Gastrocnemius medialis (tissue), 4 donors: ENCODE measurements around the gene SAT1. TPM values are rescaled to one million over a fixed set of nuclear protein-coding genes. Genes with fewer than 3 reads are reported as not detected.

Experiments
- ATAC-seq, 2 donors: fragments of 150-250 bp; one replicate each; pipeline ENCODE4 v1.9.1; 2016
- DNase-seq, 2 donors: peaks; one replicate each; pipeline ENCODE4 v3.0.0-alpha.2; 2019
- H3K27ac ChIP-seq, 4 donors: fragments of 200-600 bp; sonication (generic); 1 replicate in 1 of 4; 2 replicates in 3 of 4; pipeline ENCODE4 v1.5.1; 2016 to 2018; ENCODE audit warnings: mild to moderate bottlenecking in 2 of 4, moderate library complexity in 1 of 4
- H3K27me3 ChIP-seq, 3 donors: fragments of 200-600 bp; sonication (generic) in 2 of 3; 1 replicate in 1 of 3; 2 replicates in 2 of 3; pipeline versions ENCODE4 v1.5.1 to v1.6.0; 2016 to 2019; ENCODE audit warnings: mild to moderate bottlenecking in 1 of 3, moderate library complexity in 1 of 3
- H3K36me3 ChIP-seq, 2 donors: fragments of 200-600 bp; sonication (generic) in 1 of 2; one replicate each; pipeline ENCODE4 v1.5.1; 2017 to 2018
- H3K4me1 ChIP-seq, 2 donors: fragments of 200-600 bp; sonication (generic) in 1 of 2; one replicate each; pipeline ENCODE4 v1.5.1; 2016 to 2017; ENCODE audit warnings: mild to moderate bottlenecking in 2 of 2
- H3K4me3 ChIP-seq, 4 donors: fragments of 200-600 bp; sonication (generic) in 3 of 4; 1 replicate in 1 of 4; 2 replicates in 3 of 4; pipeline ENCODE4 v1.5.1; 2016 to 2019; ENCODE audit warnings: mild to moderate bottlenecking in 2 of 4
- H3K9me3 ChIP-seq, 3 donors: fragments of 200-600 bp; sonication (generic) in 2 of 3; 1 replicate in 1 of 3; 2 replicates in 2 of 3; pipeline ENCODE4 v1.5.1; 2016 to 2019
- POLR2A ChIP-seq, 2 donors: fragments of 450-650 bp; IDR thresholded peaks; one replicate each; pipeline ENCODE4 v1.6.1; 2017; ENCODE audit warnings: antibody characterized with exemption in 2 of 2, mild to moderate bottlenecking in 2 of 2, moderate library complexity in 2 of 2
- in situ Hi-C, 4 donors: fragments of 200-750 bp; cut with MboI; loops; one replicate each; pipeline versions ENCODE4 v1.15.0 to v1.8.0; 2017; ENCODE audit warnings: low sequenced_read_pairs in 4 of 4
- intact Hi-C: fragments of 100-400 bp; cut with DNase I; formaldehyde crosslinking; loops from one replicate; pipeline ENCODE4 v1.15.1; 2023; ENCODE audit warnings: low total_unique reads
- total RNA-seq, 4 donors: library from RNA; depleted of rRNA; stranded (reverse); fragments of >200 nt; gene quantifications; one replicate each; pipeline versions ENCODE4 v1.1.0 to v1.2.3, GENCODE V29; 2016
- TF ChIP-seq, protein P1 (sequence below), 5 experiments: fragments of 450-650 bp in 3 of 5; fragments of 200-600 bp in 2 of 5; sonication (generic) in 2 of 5; IDR thresholded peaks in 4 of 5; conservative IDR thresholded peaks in 1 of 5; 1 replicate in 4 of 5; 2 replicates in 1 of 5; pipeline ENCODE4 v1.5.1; 2016 to 2019; ENCODE audit warnings: antibody characterized with exemption in 5 of 5, mild to moderate bottlenecking in 3 of 5, moderate library complexity in 3 of 5

The SAT1 gene
- total RNA-seq, 4 donors from 2014 or later = 46.1 to 122 (median 81.4) TPM

GRCh38 chrX:23797371-23798128 lies 14.6 kb downstream of the SAT1 start:
- no peak for DNase-seq
- H3K27ac ChIP-seq = no peak overlapping the region
- intact Hi-C loops (no loop called here), in situ Hi-C loops (no loop called here)
- H3K36me3 ChIP-seq = no peaks in the 10 kb centered on the region
- H3K4me1 ChIP-seq = no peaks in the 10 kb centered on the region
- no peaks in the 10 kb centered on the region for H3K27me3 ChIP-seq
- H3K9me3 ChIP-seq = no peaks in the 10 kb centered on the region
- H3K4me3 ChIP-seq = no peak overlapping the region
- ATAC-seq = no peak
- no peak for TF ChIP-seq POLR2A (IDR thresholded peaks at IDR 0.05)
- TF ChIP-seq, protein P1, sequence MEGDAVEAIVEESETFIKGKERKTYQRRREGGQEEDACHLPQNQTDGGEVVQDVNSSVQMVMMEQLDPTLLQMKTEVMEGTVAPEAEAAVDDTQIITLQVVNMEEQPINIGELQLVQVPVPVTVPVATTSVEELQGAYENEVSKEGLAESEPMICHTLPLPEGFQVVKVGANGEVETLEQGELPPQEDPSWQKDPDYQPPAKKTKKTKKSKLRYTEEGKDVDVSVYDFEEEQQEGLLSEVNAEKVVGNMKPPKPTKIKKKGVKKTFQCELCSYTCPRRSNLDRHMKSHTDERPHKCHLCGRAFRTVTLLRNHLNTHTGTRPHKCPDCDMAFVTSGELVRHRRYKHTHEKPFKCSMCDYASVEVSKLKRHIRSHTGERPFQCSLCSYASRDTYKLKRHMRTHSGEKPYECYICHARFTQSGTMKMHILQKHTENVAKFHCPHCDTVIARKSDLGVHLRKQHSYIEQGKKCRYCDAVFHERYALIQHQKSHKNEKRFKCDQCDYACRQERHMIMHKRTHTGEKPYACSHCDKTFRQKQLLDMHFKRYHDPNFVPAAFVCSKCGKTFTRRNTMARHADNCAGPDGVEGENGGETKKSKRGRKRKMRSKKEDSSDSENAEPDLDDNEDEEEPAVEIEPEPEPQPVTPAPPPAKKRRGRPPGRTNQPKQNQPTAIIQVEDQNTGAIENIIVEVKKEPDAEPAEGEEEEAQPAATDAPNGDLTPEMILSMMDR (IDR thresholded peaks at IDR 0.05 in 4 of 5, conservative IDR thresholded peaks at IDR 0.05 in 1 of 5) = no peak

- Histone ChIP-seq H3K9me3 (no peaks in the 10 kb centered on the region), H3K27me3 (no peaks in the 10 kb centered on the region), H3K27ac (no peak overlapping the region), H3K4me3 (no peak overlapping the region), H3K36me3 (no peaks in the 10 kb centered on the region), H3K4me1 (no peaks in the 10 kb centered on the region)
- TF ChIP-seq POLR2A (IDR thresholded peaks at IDR 0.05) = no peak
- ATAC-seq = no peak
- intact Hi-C loops (no loop called here), in situ Hi-C loops (no loop called here)
- DNase-seq = no peak
These were observed 16.6 kb downstream of the SAT1 start for GRCh38 chrX:23799469-23800065.

DNA sequence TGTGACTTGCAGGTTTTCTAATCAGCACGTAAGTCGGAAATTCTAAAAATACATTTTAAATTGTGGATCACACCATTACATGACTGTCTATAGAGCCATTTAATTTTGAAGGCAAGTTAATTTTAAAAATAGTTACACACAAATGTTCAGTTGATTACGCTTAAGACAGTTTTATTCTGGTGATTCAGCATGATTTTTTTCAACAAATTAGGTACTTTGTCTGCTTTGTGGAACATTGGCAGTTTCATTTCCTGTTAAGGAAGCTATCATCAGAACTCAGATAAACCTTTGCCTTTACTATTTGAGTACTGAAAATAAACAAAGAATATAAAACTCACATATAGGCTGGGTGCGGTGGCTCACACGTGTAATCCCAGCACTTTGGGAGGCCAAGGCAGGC lies 19.5 kb downstream of the SAT1 start:
- Histone ChIP-seq H3K4me3 (no peak overlapping the region), H3K36me3 (no peaks in the 10 kb centered on the region), H3K4me1 (no peaks in the 10 kb centered on the region), H3K27me3 (no peaks in the 10 kb centered on the region), H3K9me3 (no peaks in the 10 kb centered on the region), H3K27ac (no peak overlapping the region)
- intact Hi-C loops = no loop called here
- TF ChIP-seq POLR2A (IDR thresholded peaks at IDR 0.05) = no peak
- TF ChIP-seq, protein P1 (IDR thresholded peaks at IDR 0.05 in 4 of 5, conservative IDR thresholded peaks at IDR 0.05 in 1 of 5) = no peak
- DNase-seq (no peak), ATAC-seq (no peak)
- in situ Hi-C loops = no loop called here

GRCh38 chrX:23803931-23804381 lies 21.0 kb downstream of the SAT1 start:
- no peaks in the 10 kb centered on the region for H3K9me3 ChIP-seq
- no peaks in the 10 kb centered on the region for H3K4me1 ChIP-seq
- no peak overlapping the region for H3K4me3 ChIP-seq
- H3K27me3 ChIP-seq = no peaks in the 10 kb centered on the region
- no peaks in the 10 kb centered on the region for H3K36me3 ChIP-seq
- TF ChIP-seq, protein P1 (IDR thresholded peaks at IDR 0.05 in 4 of 5, conservative IDR thresholded peaks at IDR 0.05 in 1 of 5) = no peak
- no peak for TF ChIP-seq POLR2A (IDR thresholded peaks at IDR 0.05)
- intact Hi-C loops (no loop called here), in situ Hi-C loops (no loop called here)
- no peak overlapping the region for H3K27ac ChIP-seq
- ATAC-seq (peak; percentile 52 to 72), DNase-seq (no peak)

- H3K4me1 ChIP-seq = no peaks in the 10 kb centered on the region
- no peak for TF ChIP-seq POLR2A (IDR thresholded peaks at IDR 0.05)
- TF ChIP-seq, protein P1 (IDR thresholded peaks at IDR 0.05 in 4 of 5, conservative IDR thresholded peaks at IDR 0.05 in 1 of 5) = no peak
- no peaks in the 10 kb centered on the region for H3K36me3 ChIP-seq
- H3K4me3 ChIP-seq = no peak overlapping the region
- H3K9me3 ChIP-seq = no peaks in the 10 kb centered on the region
- in situ Hi-C loops = no loop called here
- no peaks in the 10 kb centered on the region for H3K27me3 ChIP-seq
- ATAC-seq (no peak), DNase-seq (no peak)
- intact Hi-C loops = no loop called here
- H3K27ac ChIP-seq = no peak overlapping the region
These were observed 21.6 kb downstream of the SAT1 start for GRCh38 chrX:23804578-23804977.
